ENCODE results near the gene ATP8A2. TPM values are rescaled to one million over a fixed set of nuclear protein-coding genes. Genes with fewer than 3 reads are reported as not detected.

The ATP8A2 gene
- total and polyA plus RNA-seq, 2 of the 4 experiments (the other 2 are of a cell fraction), result 0.02 to 0.18 TPM

- H3K9me3 ChIP-seq (ENCODE audit: control insufficient read depth, insufficient read depth, low read length), result 0 out of 2 replicates have a peak, but pooled peaks cover 4% of the 10 kb centered on the region
- no peak overlapping the region for H4K5ac ChIP-seq (ENCODE audit: low read depth, low read length)
- no peak overlapping the region for H3K23ac ChIP-seq (ENCODE audit: low read depth, low read length)
- no peaks in the 10 kb centered on the region for H3K27me3 ChIP-seq (ENCODE audit: control insufficient read depth, insufficient read depth, low read length)
- H4K8ac ChIP-seq (ENCODE audit: low read depth in 2 of 2, low read length in 2 of 2), result no peak overlapping the region
- no peak overlapping the region for H4K91ac ChIP-seq (ENCODE audit: insufficient read depth, low read depth, low read length)
- H2AFZ ChIP-seq (replicated peaks; ENCODE audit: low read length, poor library complexity), result no peak overlapping the region
- no peak overlapping the region for H3K56ac ChIP-seq (ENCODE audit: extremely low read depth, insufficient read depth, low read length)
- H3K18ac ChIP-seq (ENCODE audit: low read depth, low read length), result no peak overlapping the region
- H3K4me1 ChIP-seq (ENCODE audit: control insufficient read depth, insufficient read depth, low read length), result no peaks in the 10 kb centered on the region
- DNase-seq (no peak), ATAC-seq (ENCODE audit: low read depth) (no peak)
- dilution Hi-C loops (cut with HindIII; ENCODE audit: low sequenced_read_pairs, unreplicated experiment) (no loop called here), intact Hi-C loops (cut with micrococcal nuclease) (no loop called here), in situ Hi-C loops (cut with MboI; ENCODE audit: low sequenced_read_pairs) (no loop called here)
- no peak overlapping the region for H2BK20ac ChIP-seq (ENCODE audit: low read depth, low read length)
- no peak overlapping the region for H2AK9ac ChIP-seq (replicated peaks; ENCODE audit: low read depth, low read length, poor library complexity)
- H3K27ac ChIP-seq (ENCODE audit: insufficient read depth, low read length), result no peak overlapping the region
- BruUV-seq (replicated peaks), result no TSS peak
- H2BK5ac ChIP-seq (ENCODE audit: low read depth, low read length, poor library complexity, severe bottlenecking), result no peak overlapping the region
- H2BK120ac ChIP-seq (ENCODE audit: low read depth, low read length), result no peak overlapping the region
- no peaks in the 10 kb centered on the region for H3K36me3 ChIP-seq (ENCODE audit: control insufficient read depth, insufficient read depth, low read length)
- H3K9ac ChIP-seq (ENCODE audit: low read depth, low read length), result no peak overlapping the region
- CTCF ChIA-PET, result interaction anchor here (0.5 kb wide), 1 partner anchor 11 kb away, joined by 6 read pairs; no protein-coding TSS in a partner anchor
- H4K20me1 ChIP-seq (ENCODE audit: insufficient read depth, low read length), result no peaks in the 10 kb centered on the region
- H3K14ac ChIP-seq (replicated peaks; ENCODE audit: low read depth, low read length), result no peak overlapping the region
- POLR2A ChIA-PET (ENCODE audit: unreplicated experiment), result no interaction called here
- no CpG with 5 or more reads among the region's 2 CpGs for WGBS, 2 experiments (ENCODE audit: extremely low coverage in 2 of 2, insufficient read length in 1 of 2)
- no peak overlapping the region for H2AK5ac ChIP-seq (ENCODE audit: low read depth, low read length)
- TF ChIP-seq NFE2L2 (IDR thresholded peaks at IDR 0.05; ENCODE audit: low read depth, low read length) (no peak), SMC3 (IDR thresholded peaks at IDR 0.05; ENCODE audit: low read depth, low read length) (no peak), RCOR1 (IDR thresholded peaks at IDR 0.05; ENCODE audit: insufficient replicate concordance, low read length) (no peak), CEBPB (IDR thresholded peaks at IDR 0.05; ENCODE audit: low read depth, low read length) (no peak), MAZ (IDR thresholded peaks at IDR 0.05; ENCODE audit: borderline replicate concordance, low read depth, low read length) (no peak)
- TF ChIP-seq, protein P1, sequence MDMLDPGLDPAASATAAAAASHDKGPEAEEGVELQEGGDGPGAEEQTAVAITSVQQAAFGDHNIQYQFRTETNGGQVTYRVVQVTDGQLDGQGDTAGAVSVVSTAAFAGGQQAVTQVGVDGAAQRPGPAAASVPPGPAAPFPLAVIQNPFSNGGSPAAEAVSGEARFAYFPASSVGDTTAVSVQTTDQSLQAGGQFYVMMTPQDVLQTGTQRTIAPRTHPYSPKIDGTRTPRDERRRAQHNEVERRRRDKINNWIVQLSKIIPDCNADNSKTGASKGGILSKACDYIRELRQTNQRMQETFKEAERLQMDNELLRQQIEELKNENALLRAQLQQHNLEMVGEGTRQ (IDR thresholded peaks at IDR 0.05; ENCODE audit: low read depth, low read length), result no peak
- H3K4ac ChIP-seq (ENCODE audit: low read depth, low read length), result no peak overlapping the region
- no peak overlapping the region for H3K4me3 ChIP-seq (ENCODE audit: insufficient read depth, low read depth, low read length)
- H3K4me2 ChIP-seq (ENCODE audit: low read depth, low read length), result no peak overlapping the region
- H3K9me1 ChIP-seq (ENCODE audit: insufficient read depth, low read length), result no peaks in the 10 kb centered on the region
- no peak overlapping the region for H2BK15ac ChIP-seq (ENCODE audit: low read depth, low read length)
- H3K79me1 ChIP-seq (ENCODE audit: low read depth in 1 of 2, low read length in 2 of 2), result no peaks in the 10 kb centered on the region
Measured at GRCh38 chr13:25528266-25528665, 156.5 kb downstream of the ATP8A2 start.
